Femur (tissue), 1 donor: ENCODE measurements around the gene PATE4.
"Not testable (repeated sequence)": the region's sequence is repeated elsewhere in the genome, so short reads cannot be mapped to it uniquely, and the experiment has no call there.

Experiments used
- DNase-seq: peaks from one replicate; pipeline ENCODE4 v3.0.0-alpha.2; 2017

PATE4 gene

GRCh38 chr11:125833016-125833415, at the start of gene PATE4:
TSS of gene PATE4 (plus strand) at chr11:125833316. CDS start at chr11:125833360, 44 bp downstream.
- DNase-seq: no peak

- DNase-seq: no peak
Observed at GRCh38 chr11:125784678-125785077, 48.4 kb upstream of the PATE4 start.

- DNase-seq: no peak
Observed at GRCh38 chr11:125787827-125788226, 45.3 kb upstream of the PATE4 start, which contains the start of gene PATE3. TSS of gene PATE3 (plus strand) at chr11:125788127. CDS start at chr11:125788152, 25 bp downstream.

- DNase-seq: no peak
Observed at GRCh38 chr11:125790825-125791224, 42.3 kb upstream of the PATE4 start.

- no peak for DNase-seq
Observed at GRCh38 chr11:125797641-125798040, 35.5 kb upstream of the PATE4 start.

GRCh38 chr11:125799808-125800207, 33.3 kb upstream of the PATE4 start:
- no peak for DNase-seq

- DNase-seq: no peak
Observed at GRCh38 chr11:125802387-125802786, 30.7 kb upstream of the PATE4 start.

- DNase-seq: no peak
Observed at GRCh38 chr11:125807909-125808308, 25.2 kb upstream of the PATE4 start.

GRCh38 chr11:125835748-125836147, 2.6 kb downstream of the PATE4 start:
- DNase-seq: no peak

- no peak for DNase-seq
Observed at GRCh38 chr11:125842321-125842948, 9.3 kb downstream of the PATE4 start.

- no peak for DNase-seq
Observed at GRCh38 chr11:125846188-125846587, 13.1 kb downstream of the PATE4 start.

GRCh38 chr11:125857670-125858069, 24.6 kb downstream of the PATE4 start:
- not testable (repeated sequence) for DNase-seq

GRCh38 chr11:125862786-125863185, 29.7 kb downstream of the PATE4 start:
- DNase-seq: not testable (repeated sequence)

- not testable (repeated sequence) for DNase-seq
Observed at GRCh38 chr11:125865354-125865753, 32.2 kb downstream of the PATE4 start.

GRCh38 chr11:125869521-125869920, 36.4 kb downstream of the PATE4 start:
- no peak for DNase-seq

GRCh38 chr11:125871391-125872137, 38.4 kb downstream of the PATE4 start:
- no peak for DNase-seq

- DNase-seq: no peak
Observed at GRCh38 chr11:125872138-125872491, 39.0 kb downstream of the PATE4 start.

GRCh38 chr11:125873881-125874555, 40.9 kb downstream of the PATE4 start:
- no peak for DNase-seq

- DNase-seq: peak; percentile 57
Observed at GRCh38 chr11:125874556-125875124, 41.5 kb downstream of the PATE4 start.

GRCh38 chr11:125881291-125881690, 48.2 kb downstream of the PATE4 start:
- DNase-seq: no peak

- no peak for DNase-seq
Observed at GRCh38 chr11:125883375-125883774, 50.3 kb downstream of the PATE4 start.

GRCh38 chr11:125886997-125887372, 53.9 kb downstream of the PATE4 start:
- DNase-seq: peak; percentile 55
